Activated naive CD8-positive, alpha-beta T cell treated with anti-CD3 and anti-CD28 coated beads, Interleukin-2, amount 10 ng/mL, durations not matched to agents 7 days and 5 days (primary cell): ENCODE data around the gene BUB1B. TPM values are rescaled to one million over a fixed set of nuclear protein-coding genes. Genes with fewer than 3 reads are reported as not detected.
"Not testable (repeated sequence)": the region's sequence is repeated elsewhere in the genome, so short reads cannot be mapped to it uniquely, and the experiment has no call there.

Experiments
- ATAC-seq: fragments of 150-1000 bp; cut with Tn5 transposase; one replicate; pipeline ENCODE4 v1.10.0; 2021; ENCODE audit warnings: low read depth, moderate library complexity
- POLR2A ChIA-PET: fragments of 350-600 bp; sonication (Branson Sonifier 250); formaldehyde crosslinking; loops from one replicate; lab custom pipeline; 2021; ENCODE audit warnings: antibody characterized with exemption; lab: Charles Lee
- DNase-seq: peaks from one replicate; pipeline ENCODE4 v3.0.0; 2021
- H3K27ac Mint-ChIP-seq: one replicate; pipeline ENCODE4 v1.8.0; 2022; ENCODE audit warnings: mild to moderate bottlenecking, mixed read lengths
- H3K27me3 Mint-ChIP-seq: one replicate; pipeline ENCODE4 v1.8.0; 2022; ENCODE audit warnings: mild to moderate bottlenecking, moderate library complexity, mixed read lengths
- H3K36me3 Mint-ChIP-seq: one replicate; pipeline ENCODE4 v1.8.0; 2021; ENCODE audit warnings: mild to moderate bottlenecking, mixed read lengths
- H3K4me1 Mint-ChIP-seq: one replicate; pipeline ENCODE4 v1.8.0; 2021; ENCODE audit warnings: mixed read lengths
- H3K4me3 Mint-ChIP-seq: one replicate; pipeline ENCODE4 v1.8.0; 2022; ENCODE audit warnings: mild to moderate bottlenecking, moderate library complexity, mixed read lengths
- H3K9me3 Mint-ChIP-seq: one replicate; pipeline ENCODE4 v1.8.0; 2021; ENCODE audit warnings: mixed read lengths
- total RNA-seq, 2 experiments: library from RNA; stranded (reverse); gene quantifications; one replicate each; pipeline ENCODE4 v1.2.3, GENCODE V29; 2021

BUB1B gene
- total RNA-seq, 2 experiments from 2014 or later, result 59.3 TPM

GRCh38 chr15:40167374-40167773 lies 6.5 kb downstream of the BUB1B start:
- DNase-seq, H3K9me3 Mint-ChIP-seq, H3K4me3 Mint-ChIP-seq, ATAC-seq, H3K27ac Mint-ChIP-seq, H3K27me3 Mint-ChIP-seq: not testable (repeated sequence)
- Mint-ChIP-seq H3K4me1 (peaks cover 18% of the 10 kb centered on the region), H3K36me3 (peaks cover 36% of the 10 kb centered on the region)
- POLR2A ChIA-PET, result interaction anchor here (0.9 kb wide), 1 partner anchor 219 kb away, joined by 3 read pairs; no protein-coding TSS in a partner anchor

- POLR2A ChIA-PET, result interaction anchor here (1.0 kb wide), 1 partner anchor 13 kb away, joined by 5 read pairs; no protein-coding TSS in a partner anchor
- no peak for DNase-seq
- no peak for ATAC-seq
- Mint-ChIP-seq H3K27ac (no peak overlapping the region), H3K4me1 (peaks cover 6% of the 10 kb centered on the region), H3K4me3 (no peak overlapping the region), H3K36me3 (peaks cover 20% of the 10 kb centered on the region), H3K27me3 (no peaks in the 10 kb centered on the region), H3K9me3 (no peaks in the 10 kb centered on the region)
Measured at GRCh38 chr15:40175160-40175559, 14.3 kb downstream of the BUB1B start.

DNA sequence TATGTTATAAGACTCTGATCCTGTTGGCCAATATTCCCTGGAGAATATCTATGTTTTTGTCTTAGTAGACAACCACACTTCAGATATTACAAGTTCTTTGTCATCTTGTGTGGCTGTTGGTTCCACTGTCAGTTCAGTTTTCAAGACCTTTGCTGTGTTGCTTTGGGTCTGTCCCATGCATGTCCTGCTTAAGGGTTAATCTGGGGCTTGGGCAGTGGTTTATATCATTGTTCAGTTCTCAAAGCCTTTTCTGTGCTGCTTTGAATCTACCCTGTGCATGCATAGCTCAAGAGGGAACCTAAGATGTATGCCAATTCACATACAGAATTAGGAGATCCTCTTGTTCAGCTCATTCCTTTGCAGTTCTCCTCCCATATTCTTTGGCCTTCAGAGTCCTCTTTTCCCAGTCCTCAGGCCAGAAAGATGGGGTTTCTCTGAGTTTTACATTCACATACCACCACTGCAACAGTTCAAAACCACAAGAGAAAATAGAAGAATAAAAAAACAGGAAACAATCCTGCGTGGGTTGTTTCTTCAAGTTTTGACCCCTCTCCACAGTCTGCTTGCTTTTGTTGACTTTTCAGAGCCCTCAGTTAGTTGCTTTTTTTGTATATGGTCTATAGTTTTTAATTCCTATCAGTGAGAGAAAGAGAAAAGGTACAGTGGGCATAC lies 21.6 kb downstream of the BUB1B start:
- Mint-ChIP-seq H3K27me3 (no peaks in the 10 kb centered on the region), H3K4me3 (peak overlapping the region; percentile 28), H3K36me3 (peaks cover 35% of the 10 kb centered on the region), H3K4me1 (peaks cover 27% of the 10 kb centered on the region), H3K9me3 (no peaks in the 10 kb centered on the region), H3K27ac (peak overlapping the region; percentile 72)
- no peak for DNase-seq
- POLR2A ChIA-PET, result interaction anchor here (1.1 kb wide), 1 partner anchor 11 kb away, joined by 3 read pairs; no protein-coding TSS in a partner anchor
- no peak for ATAC-seq

GRCh38 chr15:40183636-40184463 lies 23.0 kb downstream of the BUB1B start:
- DNase-seq, result no peak
- Mint-ChIP-seq H3K9me3 (no peaks in the 10 kb centered on the region), H3K27me3 (no peaks in the 10 kb centered on the region), H3K27ac (peak overlapping the region; percentile 8), H3K4me3 (no peak overlapping the region), H3K4me1 (peaks cover 22% of the 10 kb centered on the region), H3K36me3 (peaks cover 39% of the 10 kb centered on the region)
- POLR2A ChIA-PET, result interaction anchor here (0.6 kb wide), 1 partner anchor 211 kb away, joined by 5 read pairs; no protein-coding TSS in a partner anchor
- ATAC-seq, result no peak

DNA sequence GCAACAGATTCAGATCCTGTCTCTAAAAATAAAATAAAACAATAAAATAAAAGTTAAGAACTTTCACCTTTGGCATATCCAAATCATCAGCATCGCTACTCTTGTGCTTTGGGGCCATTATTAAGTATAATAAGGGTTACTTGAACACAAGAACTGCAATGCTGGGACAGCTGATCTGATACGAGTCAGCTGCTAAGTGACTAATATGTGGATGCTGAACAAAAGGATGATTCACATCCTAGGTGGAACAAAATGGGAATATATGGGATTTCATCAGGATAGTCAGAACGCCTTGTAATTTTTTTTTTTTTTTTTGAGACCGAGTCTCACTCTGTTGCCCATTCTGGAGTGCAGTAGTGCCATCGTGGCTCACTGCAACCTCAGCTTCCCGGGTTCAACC lies 29.7 kb downstream of the BUB1B start:
- Mint-ChIP-seq H3K9me3 (no peaks in the 10 kb centered on the region), H3K4me3 (no peak overlapping the region), H3K27me3 (no peaks in the 10 kb centered on the region), H3K27ac (no peak overlapping the region), H3K4me1 (peaks cover 4% of the 10 kb centered on the region), H3K36me3 (peaks cover 45% of the 10 kb centered on the region)
- ATAC-seq, result no peak
- DNase-seq, result no peak
- POLR2A ChIA-PET, result no interaction called here

- Mint-ChIP-seq H3K4me1 (peaks cover 21% of the 10 kb centered on the region), H3K4me3 (no peak overlapping the region), H3K9me3 (no peaks in the 10 kb centered on the region), H3K36me3 (peaks cover 54% of the 10 kb centered on the region), H3K27me3 (no peaks in the 10 kb centered on the region), H3K27ac (no peak overlapping the region)
- ATAC-seq (no peak), DNase-seq (no peak)
- POLR2A ChIA-PET, result interaction anchor here (0.7 kb wide), 1 partner anchor 567 kb away, joined by 3 read pairs; no protein-coding TSS in a partner anchor
Measured at GRCh38 chr15:40192942-40193341, 32.1 kb downstream of the BUB1B start.

DNA sequence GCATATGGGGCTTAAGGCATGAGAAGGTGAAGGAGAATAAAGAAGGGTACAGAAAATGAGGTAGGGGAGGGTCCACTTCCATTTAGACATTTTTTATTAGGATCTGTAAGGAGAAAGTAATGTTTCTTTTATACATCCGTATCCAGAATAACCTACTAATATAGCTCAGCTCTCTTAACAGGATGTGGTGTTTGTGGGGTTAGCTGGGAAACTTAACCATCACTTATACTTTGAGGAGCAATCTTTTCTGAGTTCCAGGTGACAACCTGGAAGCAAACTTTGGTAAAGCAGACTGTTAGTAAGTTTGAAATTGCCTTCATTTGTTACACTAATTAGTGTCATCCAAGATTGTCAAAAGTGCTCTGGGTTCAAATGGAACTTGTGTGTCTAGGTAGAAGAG lies 36.6 kb downstream of the BUB1B start:
- Mint-ChIP-seq H3K4me3 (peak overlapping the region; percentile 47), H3K4me1 (peaks cover 25% of the 10 kb centered on the region), H3K36me3 (peaks cover 54% of the 10 kb centered on the region), H3K9me3 (no peaks in the 10 kb centered on the region), H3K27me3 (no peaks in the 10 kb centered on the region), H3K27ac (peak overlapping the region; percentile 60)
- ATAC-seq (peak; percentile 77), DNase-seq (no peak)
- POLR2A ChIA-PET, result interaction anchor here (1.0 to 1.3 kb wide), 3 partner anchors 15 to 158 kb away, joined by 3 to 5 read pairs (median 4); partner anchors contain the start of gene SRP14

DNA sequence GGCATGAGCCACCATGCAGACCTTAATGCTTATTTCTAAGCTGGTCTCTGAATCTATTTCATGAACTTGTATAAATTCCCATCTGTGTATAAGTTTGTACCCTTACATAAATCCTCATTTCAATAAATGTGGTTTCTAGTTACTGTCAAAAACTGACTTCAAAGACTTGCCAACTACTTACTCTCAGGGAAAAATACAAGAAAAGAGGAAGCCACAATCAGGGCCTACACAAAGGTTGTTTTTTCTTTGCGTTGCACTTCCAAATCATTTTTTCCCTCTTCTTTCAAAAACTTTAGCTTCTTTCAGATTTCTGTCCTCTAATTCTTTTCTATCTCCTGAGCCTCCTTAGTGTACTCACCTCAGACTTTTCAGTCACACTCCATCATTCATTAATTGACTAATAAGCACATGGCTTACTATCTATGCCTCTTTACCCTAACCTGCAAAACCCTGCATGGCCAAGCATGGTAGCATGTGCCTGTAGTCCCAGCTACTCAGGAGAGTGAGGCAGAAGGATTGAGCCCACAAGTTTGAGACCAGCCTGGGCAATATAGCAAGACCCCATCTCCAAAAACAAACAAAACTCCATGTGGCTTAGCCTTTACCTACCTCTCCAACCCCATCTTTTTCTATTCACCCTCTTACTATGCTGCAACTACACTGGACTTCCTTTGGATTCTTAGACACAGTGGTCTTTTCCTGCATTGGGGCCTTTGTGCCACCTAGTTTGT lies 37.7 kb downstream of the BUB1B start:
- H3K36me3 Mint-ChIP-seq, result peaks cover 54% of the 10 kb centered on the region
- POLR2A ChIA-PET, result interaction anchor here (1.2 to 1.3 kb wide), 2 partner anchors 37 to 159 kb away, joined by 3 to 5 read pairs; partner anchors contain the start of gene SRP14
- no peaks in the 10 kb centered on the region for H3K9me3 Mint-ChIP-seq
- DNase-seq (no peak), ATAC-seq (no peak)
- no peaks in the 10 kb centered on the region for H3K27me3 Mint-ChIP-seq
- H3K4me3 Mint-ChIP-seq, result no peak overlapping the region
- H3K4me1 Mint-ChIP-seq, result peaks cover 25% of the 10 kb centered on the region
- no peak overlapping the region for H3K27ac Mint-ChIP-seq

DNA sequence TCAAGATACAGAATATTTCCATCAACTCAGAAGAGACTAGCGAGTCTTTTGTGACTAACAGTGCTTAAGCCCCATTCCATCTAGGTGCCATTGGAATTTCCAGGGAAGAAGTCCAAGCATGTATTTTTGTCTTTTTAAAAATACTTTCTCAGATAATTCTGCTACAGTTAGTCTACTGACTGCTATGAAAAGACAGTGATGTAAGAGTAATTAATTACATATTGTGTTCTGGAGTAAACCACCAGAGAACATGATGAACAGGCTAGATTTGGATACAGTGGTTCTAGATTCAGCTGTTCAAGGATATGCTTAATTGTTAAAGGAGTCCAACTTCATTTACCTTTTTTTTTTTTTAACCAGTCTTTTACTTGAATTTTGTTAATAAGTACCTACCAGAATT lies 43.2 kb downstream of the BUB1B start:
- H3K4me1 Mint-ChIP-seq, result no peaks in the 10 kb centered on the region
- H3K27ac Mint-ChIP-seq, result no peak overlapping the region
- H3K9me3 Mint-ChIP-seq, result no peaks in the 10 kb centered on the region
- POLR2A ChIA-PET, result no interaction called here
- H3K27me3 Mint-ChIP-seq, result no peaks in the 10 kb centered on the region
- no peak for ATAC-seq
- no peak for DNase-seq
- H3K36me3 Mint-ChIP-seq, result peaks cover 28% of the 10 kb centered on the region
- H3K4me3 Mint-ChIP-seq, result no peak overlapping the region

GRCh38 chr15:40217166-40217824 lies 56.4 kb downstream of the BUB1B start:
- POLR2A ChIA-PET, result interaction anchor here (0.7 to 1.0 kb wide), 4 partner anchors 22 to 92 kb away, joined by 3 to 6 read pairs (median 4); partner anchors contain the start of genes PAK6 and PLCB2
- peaks cover 1% of the 10 kb centered on the region for H3K4me1 Mint-ChIP-seq
- H3K27me3 Mint-ChIP-seq, result no peaks in the 10 kb centered on the region
- H3K4me3 Mint-ChIP-seq, result no peak overlapping the region
- peaks cover 32% of the 10 kb centered on the region for H3K36me3 Mint-ChIP-seq
- peak; percentile 78 for ATAC-seq
- no peak overlapping the region for H3K27ac Mint-ChIP-seq
- no peaks in the 10 kb centered on the region for H3K9me3 Mint-ChIP-seq
- DNase-seq, result no peak

- Mint-ChIP-seq H3K4me1 (peaks cover 3% of the 10 kb centered on the region), H3K27me3 (no peaks in the 10 kb centered on the region), H3K4me3 (no peak overlapping the region), H3K36me3 (peaks cover 32% of the 10 kb centered on the region), H3K9me3 (no peaks in the 10 kb centered on the region), H3K27ac (no peak overlapping the region)
- no peak for ATAC-seq
- DNase-seq, result no peak
- POLR2A ChIA-PET, result no interaction called here
Measured at GRCh38 chr15:40219801-40220200, 58.9 kb downstream of the BUB1B start.

GRCh38 chr15:40222131-40222530 lies 61.3 kb downstream of the BUB1B start:
- Mint-ChIP-seq H3K36me3 (peaks cover 32% of the 10 kb centered on the region), H3K4me3 (no peak overlapping the region), H3K27ac (no peak overlapping the region), H3K9me3 (no peaks in the 10 kb centered on the region), H3K27me3 (no peaks in the 10 kb centered on the region), H3K4me1 (peaks cover 14% of the 10 kb centered on the region)
- DNase-seq, result no peak
- no peak for ATAC-seq
- POLR2A ChIA-PET, result no interaction called here
